CD14-positive monocyte (primary cell): ENCODE data around the gene ZNF81. TPM values are rescaled to one million over a fixed set of nuclear protein-coding genes. Genes with fewer than 3 reads are reported as not detected.
A peak's percentile ranks its signal among the peaks of the same experiment; 100 is the strongest.

Source experiments
- DNase-seq, 3 donors: peaks; one replicate each; pipeline ENCODE4 v3.0.0-alpha.2; 2011 to 2022
- H2AFZ ChIP-seq: 2 replicates; pipeline ENCODE4 v1.6.0; 2012; ENCODE audit warnings: mild to moderate bottlenecking, low read depth, low read length, inconsistent platforms; ENCODE audit not compliant: insufficient read depth, poor library complexity, severe bottlenecking
- H3K27ac ChIP-seq, 2 donors: 1 replicate in 1 of 2; 2 replicates in 1 of 2; pipeline ENCODE4 v1.5.1; 2012 to 2013; ENCODE audit warnings: low read length in 2 of 2, control low read depth in 1 of 2, inconsistent platforms in 1 of 2, low read depth in 1 of 2, mild to moderate bottlenecking in 1 of 2
- H3K27me3 ChIP-seq, 2 donors: one replicate each; pipeline versions ENCODE4 v1.6.0 to v1.6.1; 2011 to 2013; ENCODE audit warnings: low read length in 2 of 2; ENCODE audit not compliant: control insufficient read depth in 2 of 2, insufficient read depth in 2 of 2
- H3K36me3 ChIP-seq, 2 donors: replicated peaks in 1 of 2; 1 replicate in 1 of 2; 2 replicates in 1 of 2; pipeline versions ENCODE4 v1.5.1 to v1.6.1; 2012 to 2013; ENCODE audit warnings: low read length in 2 of 2, control low read depth in 1 of 2, inconsistent platforms in 1 of 2, mild to moderate bottlenecking in 1 of 2; ENCODE audit not compliant: insufficient read depth in 2 of 2, control insufficient read depth in 1 of 2
- H3K4me1 ChIP-seq, 2 donors: 1 replicate in 1 of 2; 2 replicates in 1 of 2; pipeline versions ENCODE4 v1.5.1 to v1.6.1; 2012 to 2013; ENCODE audit warnings: low read length in 2 of 2, control low read depth in 1 of 2, inconsistent platforms in 1 of 2, mild to moderate bottlenecking in 1 of 2, moderate library complexity in 1 of 2; ENCODE audit not compliant: insufficient read depth in 2 of 2, control insufficient read depth in 1 of 2
- H3K4me2 ChIP-seq: replicated peaks from 2 replicates; pipeline ENCODE3; 2012; ENCODE audit warnings: low read length, moderate library complexity, mild to moderate bottlenecking; ENCODE audit not compliant: poor library complexity, severe bottlenecking; ENCODE audit errors: extremely low read depth
- H3K4me3 ChIP-seq, 3 experiments: fragments of 200-600 bp in 1 of 3; sonication (generic) in 1 of 3; replicated peaks in 1 of 3; 1 replicate in 2 of 3; 2 replicates in 1 of 3; pipeline ENCODE4 v1.5.1; 2011 to 2013; ENCODE audit warnings: low read length in 3 of 3, mild to moderate bottlenecking in 3 of 3, control low read depth in 2 of 3, low read depth in 2 of 3, inconsistent platforms in 1 of 3, moderate library complexity in 1 of 3
- H3K79me2 ChIP-seq: 2 replicates; pipeline ENCODE4 v1.6.0; 2012; ENCODE audit warnings: mild to moderate bottlenecking, control low read depth, inconsistent platforms, low read length, moderate library complexity; ENCODE audit not compliant: insufficient read depth
- H3K9ac ChIP-seq: 2 replicates; pipeline ENCODE4 v1.6.0; 2017; ENCODE audit warnings: low read length, mild to moderate bottlenecking; ENCODE audit not compliant: insufficient read depth, poor library complexity, severe bottlenecking
- H3K9me3 ChIP-seq, 2 donors: replicated peaks in 1 of 2; 1 replicate in 1 of 2; 2 replicates in 1 of 2; pipeline versions ENCODE4 v1.5.1 to v1.6.1; 2012 to 2013; ENCODE audit warnings: low read length in 2 of 2, control low read depth in 1 of 2; ENCODE audit not compliant: control insufficient read depth in 1 of 2, insufficient read depth in 1 of 2
- H4K20me1 ChIP-seq: 2 replicates; pipeline ENCODE4 v1.6.0; 2012; ENCODE audit warnings: mild to moderate bottlenecking, low read length, control low read depth, moderate library complexity; ENCODE audit not compliant: insufficient read depth
- H3K27ac Mint-ChIP-seq, 7 donors: one replicate each; pipeline ENCODE4 v1.8.0; 2020; ENCODE audit warnings: mild to moderate bottlenecking in 7 of 7, mixed read lengths in 7 of 7, moderate library complexity in 6 of 7, inconsistent platforms in 2 of 7
- H3K27me3 Mint-ChIP-seq, 3 donors: one replicate each; pipeline ENCODE4 v1.8.0; 2021 to 2022; ENCODE audit warnings: low read depth in 3 of 3, mild to moderate bottlenecking in 3 of 3, mixed read lengths in 3 of 3, moderate library complexity in 3 of 3, inconsistent platforms in 1 of 3
- H3K36me3 Mint-ChIP-seq, 2 donors: one replicate each; pipeline ENCODE4 v1.8.0; 2020; ENCODE audit warnings: mixed read lengths in 2 of 2, inconsistent platforms in 1 of 2, mild to moderate bottlenecking in 1 of 2
- H3K4me1 Mint-ChIP-seq: one replicate; pipeline ENCODE4 v1.8.0; 2020; ENCODE audit warnings: mild to moderate bottlenecking, mixed read lengths
- H3K4me3 Mint-ChIP-seq, 2 donors: one replicate each; pipeline ENCODE4 v1.8.0; 2020; ENCODE audit warnings: mild to moderate bottlenecking in 2 of 2, mixed read lengths in 2 of 2, moderate library complexity in 1 of 2
- H3K9me3 Mint-ChIP-seq, 7 donors: one replicate each; pipeline ENCODE4 v1.8.0; 2020 to 2022; ENCODE audit warnings: mixed read lengths in 7 of 7, mild to moderate bottlenecking in 6 of 7, moderate library complexity in 6 of 7, inconsistent platforms in 2 of 7
- CTCF ChIP-seq: fragments of 200-600 bp; IDR thresholded peaks from one replicate; pipeline ENCODE4 v1.8.0; 2022; ENCODE audit warnings: antibody characterized with exemption, mild to moderate bottlenecking
- WGBS: methylation state at CpG from one replicate; pipeline ENCODE4 v1.1.5; 2013; ENCODE audit warnings: missing lambda C conversion rate; ENCODE audit not compliant: insufficient coverage; 5-methylcytosine and 5-hydroxymethylcytosine counted together
- intact Hi-C, 2 donors: fragments of 100-400 bp; cut with micrococcal nuclease; formaldehyde crosslinking; loops; one replicate each; pipeline versions ENCODE4 v1.15.0 to v1.15.1; 2023
- polyA plus RNA-seq, 3 donors: library from polyadenylated mRNA; depleted of rRNA in 1 of 3; unstranded in 2 of 3; stranded (reverse) in 1 of 3; fragments of 300-500 nt in 2 of 3; fragments of >200 nt in 1 of 3; fragmentation: Illumina TruSeq in 2 of 3; gene quantifications; 1 replicate in 2 of 3; 2 replicates in 1 of 3; pipeline ENCODE4 v1.2.3, GENCODE V29; 2012 to 2021

The ZNF81 gene
- polyA plus RNA-seq, 3 donors, result 1.7 to 3.4 (median 2.4) TPM

GRCh38 chrX:47879463-47879862 lies 42.8 kb downstream of the ZNF81 start:
- TF ChIP-seq CTCF, result no peak
- WGBS, result no CpG with 5 or more reads among the region's 2 CpGs
- H3K4me3 Mint-ChIP-seq, result no peak overlapping the region
- H3K4me2 ChIP-seq, result no peak overlapping the region
- no peaks in the 10 kb centered on the region for H3K27me3 ChIP-seq
- no peak overlapping the region for H3K27ac ChIP-seq
- H3K36me3 Mint-ChIP-seq, result peaks cover 20 to 29% of the 10 kb centered on the region in 2 donors
- no peak overlapping the region for H3K27ac Mint-ChIP-seq
- H2AFZ ChIP-seq, result no peak overlapping the region
- intact Hi-C loops, result no loop called here
- peaks cover 0 to 3% (median 0%) of the 10 kb centered on the region in 3 donors for H3K27me3 Mint-ChIP-seq
- no peak overlapping the region for H3K4me3 ChIP-seq
- H4K20me1 ChIP-seq, result no peaks in the 10 kb centered on the region
- no peaks in the 10 kb centered on the region for H3K4me1 ChIP-seq
- no peaks in the 10 kb centered on the region for H3K79me2 ChIP-seq
- no peaks in the 10 kb centered on the region for H3K4me1 Mint-ChIP-seq
- H3K9me3 Mint-ChIP-seq, result peaks cover 0 to 6% (median 4%) of the 10 kb centered on the region in 7 donors
- no peak for DNase-seq
- no peaks in the 10 kb centered on the region for H3K9me3 ChIP-seq
- H3K9ac ChIP-seq, result no peak overlapping the region
- peaks cover 5 to 21% of the 10 kb centered on the region in 2 donors for H3K36me3 ChIP-seq

GRCh38 chrX:47880927-47881326 lies 44.2 kb downstream of the ZNF81 start:
- no peak for TF ChIP-seq CTCF
- intact Hi-C loops, result no loop called here
- Mint-ChIP-seq H3K4me3 (no peak overlapping the region), H3K9me3 (peaks cover 0 to 7% (median 5%) of the 10 kb centered on the region in 7 donors), H3K4me1 (no peaks in the 10 kb centered on the region), H3K36me3 (peaks cover 22 to 38% of the 10 kb centered on the region in 2 donors), H3K27ac (peak overlapping the region in 1 of 7 donors; percentile 75), H3K27me3 (peaks cover 0 to 3% (median 0%) of the 10 kb centered on the region in 3 donors)
- H3K9me3 ChIP-seq, result no peaks in the 10 kb centered on the region
- H3K9ac ChIP-seq, result no peak overlapping the region
- no peaks in the 10 kb centered on the region for H4K20me1 ChIP-seq
- peaks cover 5 to 13% of the 10 kb centered on the region in 2 donors for H3K36me3 ChIP-seq
- H3K4me2 ChIP-seq, result no peak overlapping the region
- H3K27me3 ChIP-seq, result no peaks in the 10 kb centered on the region
- no peak overlapping the region for H2AFZ ChIP-seq
- no peaks in the 10 kb centered on the region for H3K4me1 ChIP-seq
- no peak overlapping the region for H3K27ac ChIP-seq
- no peak overlapping the region for H3K4me3 ChIP-seq
- DNase-seq, result no peak
- 88% methylated on average over 1 of the region's 1 CpG for WGBS
- H3K79me2 ChIP-seq, result no peaks in the 10 kb centered on the region
